Measurements from ENCODE around the gene CDS1. TPM values are rescaled to one million over a fixed set of nuclear protein-coding genes. Genes with fewer than 3 reads are reported as not detected.

CDS1 gene
- total and polyA plus RNA-seq, 2 experiments from 2014 or later, result 10.0 to 22.6 TPM

DNA sequence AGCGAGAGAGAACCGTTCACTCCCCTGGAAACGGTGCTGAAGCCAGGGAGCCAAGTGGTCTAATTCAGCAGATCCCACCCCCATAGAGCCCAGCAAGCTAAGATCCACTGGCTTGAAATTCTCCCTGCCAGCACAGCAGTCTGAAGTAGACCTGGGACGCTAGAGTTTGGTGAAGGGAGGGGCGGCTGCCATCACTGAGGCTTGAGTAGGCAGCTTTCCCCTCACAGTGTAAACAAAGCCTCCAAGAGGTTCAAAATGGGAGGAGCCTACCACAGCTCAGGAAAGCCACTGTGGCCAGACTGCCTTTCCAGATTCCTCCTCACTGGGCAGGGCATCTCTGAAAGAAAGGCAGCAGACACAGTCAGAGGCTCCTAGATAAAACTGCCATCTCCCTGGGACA lies 37.8 kb upstream of the CDS1 start:
- Histone ChIP-seq H3F3A (replicated peaks; ENCODE audit: low read depth) (no peaks in the 10 kb centered on the region), H3K27me3 (ENCODE audit: insufficient read depth) (no peaks in the 10 kb centered on the region), H3K4me1 (ENCODE audit: insufficient read depth) (0 out of 2 replicates have a peak, but pooled peaks cover 8% of the 10 kb centered on the region), H3K4me2 (no peak overlapping the region), H4K20me1 (replicated peaks; ENCODE audit: insufficient read depth) (no peaks in the 10 kb centered on the region), H3K4me3 (no peak overlapping the region), H2AFZ (no peak overlapping the region), H3K9me2 (ENCODE audit: insufficient read depth) (no peaks in the 10 kb centered on the region; the same call in 1 of the 2 replicates), H3K36me3 (ENCODE audit: insufficient read depth) (no peaks in the 10 kb centered on the region), H3K79me2 (replicated peaks; ENCODE audit: insufficient read depth) (no peaks in the 10 kb centered on the region), H3K27ac (ENCODE audit: low read depth) (no peak overlapping the region)
- Mint-ChIP-seq H3K9me3 (peaks cover 8% of the 10 kb centered on the region; the same call in 2 of the 3 replicates), H3K36me3 (ENCODE audit: low read depth) (no peaks in the 10 kb centered on the region), H3K4me3 (no peak overlapping the region), H3K4me1 (peaks cover 6% of the 10 kb centered on the region), H3K27ac (no peak overlapping the region), H3K27me3 (ENCODE audit: insufficient read depth, low read depth, poor library complexity) (peaks cover 4% of the 10 kb centered on the region)
- TF ChIP-seq, protein P1, sequence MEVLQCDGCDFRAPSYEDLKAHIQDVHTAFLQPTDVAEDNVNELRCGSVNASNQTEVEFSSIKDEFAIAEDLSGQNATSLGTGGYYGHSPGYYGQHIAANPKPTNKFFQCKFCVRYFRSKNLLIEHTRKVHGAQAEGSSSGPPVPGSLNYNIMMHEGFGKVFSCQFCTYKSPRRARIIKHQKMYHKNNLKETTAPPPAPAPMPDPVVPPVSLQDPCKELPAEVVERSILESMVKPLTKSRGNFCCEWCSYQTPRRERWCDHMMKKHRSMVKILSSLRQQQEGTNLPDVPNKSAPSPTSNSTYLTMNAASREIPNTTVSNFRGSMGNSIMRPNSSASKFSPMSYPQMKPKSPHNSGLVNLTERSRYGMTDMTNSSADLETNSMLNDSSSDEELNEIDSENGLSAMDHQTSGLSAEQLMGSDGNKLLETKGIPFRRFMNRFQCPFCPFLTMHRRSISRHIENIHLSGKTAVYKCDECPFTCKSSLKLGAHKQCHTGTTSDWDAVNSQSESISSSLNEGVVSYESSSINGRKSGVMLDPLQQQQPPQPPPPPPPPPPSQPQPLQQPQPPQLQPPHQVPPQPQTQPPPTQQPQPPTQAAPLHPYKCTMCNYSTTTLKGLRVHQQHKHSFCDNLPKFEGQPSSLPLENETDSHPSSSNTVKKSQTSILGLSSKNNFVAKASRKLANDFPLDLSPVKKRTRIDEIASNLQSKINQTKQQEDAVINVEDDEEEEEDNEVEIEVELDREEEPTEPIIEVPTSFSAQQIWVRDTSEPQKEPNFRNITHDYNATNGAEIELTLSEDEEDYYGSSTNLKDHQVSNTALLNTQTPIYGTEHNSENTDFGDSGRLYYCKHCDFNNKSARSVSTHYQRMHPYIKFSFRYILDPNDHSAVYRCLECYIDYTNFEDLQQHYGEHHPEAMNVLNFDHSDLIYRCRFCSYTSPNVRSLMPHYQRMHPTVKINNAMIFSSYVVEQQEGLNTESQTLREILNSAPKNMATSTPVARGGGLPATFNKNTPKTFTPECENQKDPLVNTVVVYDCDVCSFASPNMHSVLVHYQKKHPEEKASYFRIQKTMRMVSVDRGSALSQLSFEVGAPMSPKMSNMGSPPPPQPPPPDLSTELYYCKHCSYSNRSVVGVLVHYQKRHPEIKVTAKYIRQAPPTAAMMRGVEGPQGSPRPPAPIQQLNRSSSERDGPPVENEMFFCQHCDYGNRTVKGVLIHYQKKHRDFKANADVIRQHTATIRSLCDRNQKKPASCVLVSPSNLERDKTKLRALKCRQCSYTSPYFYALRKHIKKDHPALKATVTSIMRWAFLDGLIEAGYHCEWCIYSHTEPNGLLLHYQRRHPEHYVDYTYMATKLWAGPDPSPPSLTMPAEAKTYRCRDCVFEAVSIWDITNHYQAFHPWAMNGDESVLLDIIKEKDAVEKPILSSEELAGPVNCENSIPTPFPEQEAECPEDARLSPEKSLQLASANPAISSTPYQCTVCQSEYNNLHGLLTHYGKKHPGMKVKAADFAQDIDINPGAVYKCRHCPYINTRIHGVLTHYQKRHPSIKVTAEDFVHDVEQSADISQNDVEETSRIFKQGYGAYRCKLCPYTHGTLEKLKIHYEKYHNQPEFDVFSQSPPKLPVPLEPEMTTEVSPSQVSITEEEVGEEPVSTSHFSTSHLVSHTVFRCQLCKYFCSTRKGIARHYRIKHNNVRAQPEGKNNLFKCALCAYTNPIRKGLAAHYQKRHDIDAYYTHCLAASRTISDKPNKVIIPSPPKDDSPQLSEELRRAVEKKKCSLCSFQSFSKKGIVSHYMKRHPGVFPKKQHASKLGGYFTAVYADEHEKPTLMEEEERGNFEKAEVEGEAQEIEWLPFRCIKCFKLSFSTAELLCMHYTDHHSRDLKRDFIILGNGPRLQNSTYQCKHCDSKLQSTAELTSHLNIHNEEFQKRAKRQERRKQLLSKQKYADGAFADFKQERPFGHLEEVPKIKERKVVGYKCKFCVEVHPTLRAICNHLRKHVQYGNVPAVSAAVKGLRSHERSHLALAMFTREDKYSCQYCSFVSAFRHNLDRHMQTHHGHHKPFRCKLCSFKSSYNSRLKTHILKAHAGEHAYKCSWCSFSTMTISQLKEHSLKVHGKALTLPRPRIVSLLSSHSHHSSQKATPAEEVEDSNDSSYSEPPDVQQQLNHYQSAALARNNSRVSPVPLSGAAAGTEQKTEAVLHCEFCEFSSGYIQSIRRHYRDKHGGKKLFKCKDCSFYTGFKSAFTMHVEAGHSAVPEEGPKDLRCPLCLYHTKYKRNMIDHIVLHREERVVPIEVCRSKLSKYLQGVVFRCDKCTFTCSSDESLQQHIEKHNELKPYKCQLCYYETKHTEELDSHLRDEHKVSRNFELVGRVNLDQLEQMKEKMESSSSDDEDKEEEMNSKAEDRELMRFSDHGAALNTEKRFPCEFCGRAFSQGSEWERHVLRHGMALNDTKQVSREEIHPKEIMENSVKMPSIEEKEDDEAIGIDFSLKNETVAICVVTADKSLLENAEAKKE (CRISPR knock-in tag; IDR thresholded peaks at IDR 0.05), result no peak
- TF ChIP-seq, protein P2, sequence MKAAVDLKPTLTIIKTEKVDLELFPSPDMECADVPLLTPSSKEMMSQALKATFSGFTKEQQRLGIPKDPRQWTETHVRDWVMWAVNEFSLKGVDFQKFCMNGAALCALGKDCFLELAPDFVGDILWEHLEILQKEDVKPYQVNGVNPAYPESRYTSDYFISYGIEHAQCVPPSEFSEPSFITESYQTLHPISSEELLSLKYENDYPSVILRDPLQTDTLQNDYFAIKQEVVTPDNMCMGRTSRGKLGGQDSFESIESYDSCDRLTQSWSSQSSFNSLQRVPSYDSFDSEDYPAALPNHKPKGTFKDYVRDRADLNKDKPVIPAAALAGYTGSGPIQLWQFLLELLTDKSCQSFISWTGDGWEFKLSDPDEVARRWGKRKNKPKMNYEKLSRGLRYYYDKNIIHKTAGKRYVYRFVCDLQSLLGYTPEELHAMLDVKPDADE (IDR thresholded peaks at IDR 0.05), result no peak
- TF ChIP-seq STAT1 (IDR thresholded peaks at IDR 0.05; ENCODE audit: unreplicated experiment), result no peak
- TF ChIP-seq EZH2phosphoT487 (IDR thresholded peaks at IDR 0.05; ENCODE audit: unreplicated experiment), result no peak
- TF ChIP-seq, protein P3, sequence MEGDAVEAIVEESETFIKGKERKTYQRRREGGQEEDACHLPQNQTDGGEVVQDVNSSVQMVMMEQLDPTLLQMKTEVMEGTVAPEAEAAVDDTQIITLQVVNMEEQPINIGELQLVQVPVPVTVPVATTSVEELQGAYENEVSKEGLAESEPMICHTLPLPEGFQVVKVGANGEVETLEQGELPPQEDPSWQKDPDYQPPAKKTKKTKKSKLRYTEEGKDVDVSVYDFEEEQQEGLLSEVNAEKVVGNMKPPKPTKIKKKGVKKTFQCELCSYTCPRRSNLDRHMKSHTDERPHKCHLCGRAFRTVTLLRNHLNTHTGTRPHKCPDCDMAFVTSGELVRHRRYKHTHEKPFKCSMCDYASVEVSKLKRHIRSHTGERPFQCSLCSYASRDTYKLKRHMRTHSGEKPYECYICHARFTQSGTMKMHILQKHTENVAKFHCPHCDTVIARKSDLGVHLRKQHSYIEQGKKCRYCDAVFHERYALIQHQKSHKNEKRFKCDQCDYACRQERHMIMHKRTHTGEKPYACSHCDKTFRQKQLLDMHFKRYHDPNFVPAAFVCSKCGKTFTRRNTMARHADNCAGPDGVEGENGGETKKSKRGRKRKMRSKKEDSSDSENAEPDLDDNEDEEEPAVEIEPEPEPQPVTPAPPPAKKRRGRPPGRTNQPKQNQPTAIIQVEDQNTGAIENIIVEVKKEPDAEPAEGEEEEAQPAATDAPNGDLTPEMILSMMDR (conservative IDR thresholded peaks at IDR 0.05; ENCODE audit: low read depth in 2 of 2), result no peak
- TF ChIP-seq NANOG (IDR thresholded peaks at IDR 0.05; ENCODE audit: borderline replicate concordance), result no peak
- TF ChIP-seq ZNF331 (CRISPR knock-in tag; IDR thresholded peaks at IDR 0.05; ENCODE audit: low read depth), result no peak
- no peak for TF ChIP-seq EZH2 (IDR thresholded peaks at IDR 0.05; ENCODE audit: low read depth, unreplicated experiment)
- no peak for TF ChIP-seq JUNB (IDR thresholded peaks at IDR 0.05; ENCODE audit: unreplicated experiment)
- TF ChIP-seq ZNF114 (CRISPR knock-in tag; IDR thresholded peaks at IDR 0.05), result no peak
- TF ChIP-seq POLR2AphosphoS5 (IDR thresholded peaks at IDR 0.05; ENCODE audit: low read depth), result no peak
- no peak for TF ChIP-seq CREB1 (CRISPR knock-in tag; IDR thresholded peaks at IDR 0.05; ENCODE audit: low read depth)
- TF ChIP-seq, protein P4, sequence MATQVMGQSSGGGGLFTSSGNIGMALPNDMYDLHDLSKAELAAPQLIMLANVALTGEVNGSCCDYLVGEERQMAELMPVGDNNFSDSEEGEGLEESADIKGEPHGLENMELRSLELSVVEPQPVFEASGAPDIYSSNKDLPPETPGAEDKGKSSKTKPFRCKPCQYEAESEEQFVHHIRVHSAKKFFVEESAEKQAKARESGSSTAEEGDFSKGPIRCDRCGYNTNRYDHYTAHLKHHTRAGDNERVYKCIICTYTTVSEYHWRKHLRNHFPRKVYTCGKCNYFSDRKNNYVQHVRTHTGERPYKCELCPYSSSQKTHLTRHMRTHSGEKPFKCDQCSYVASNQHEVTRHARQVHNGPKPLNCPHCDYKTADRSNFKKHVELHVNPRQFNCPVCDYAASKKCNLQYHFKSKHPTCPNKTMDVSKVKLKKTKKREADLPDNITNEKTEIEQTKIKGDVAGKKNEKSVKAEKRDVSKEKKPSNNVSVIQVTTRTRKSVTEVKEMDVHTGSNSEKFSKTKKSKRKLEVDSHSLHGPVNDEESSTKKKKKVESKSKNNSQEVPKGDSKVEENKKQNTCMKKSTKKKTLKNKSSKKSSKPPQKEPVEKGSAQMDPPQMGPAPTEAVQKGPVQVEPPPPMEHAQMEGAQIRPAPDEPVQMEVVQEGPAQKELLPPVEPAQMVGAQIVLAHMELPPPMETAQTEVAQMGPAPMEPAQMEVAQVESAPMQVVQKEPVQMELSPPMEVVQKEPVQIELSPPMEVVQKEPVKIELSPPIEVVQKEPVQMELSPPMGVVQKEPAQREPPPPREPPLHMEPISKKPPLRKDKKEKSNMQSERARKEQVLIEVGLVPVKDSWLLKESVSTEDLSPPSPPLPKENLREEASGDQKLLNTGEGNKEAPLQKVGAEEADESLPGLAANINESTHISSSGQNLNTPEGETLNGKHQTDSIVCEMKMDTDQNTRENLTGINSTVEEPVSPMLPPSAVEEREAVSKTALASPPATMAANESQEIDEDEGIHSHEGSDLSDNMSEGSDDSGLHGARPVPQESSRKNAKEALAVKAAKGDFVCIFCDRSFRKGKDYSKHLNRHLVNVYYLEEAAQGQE (IDR thresholded peaks at IDR 0.05; ENCODE audit: unreplicated experiment), result no peak
- ATAC-seq, result no peak
- DNase-seq (ENCODE audit: low spot score), result no peak
